Esophagus muscularis mucosa (tissue), 4 donors: ENCODE measurements around the gene GFY. TPM values are rescaled to one million over a fixed set of nuclear protein-coding genes. Genes with fewer than 3 reads are reported as not detected.

Experiments
- DNase-seq: peaks from one replicate; pipeline ENCODE4 v3.0.0-alpha.2; 2017; ENCODE audit errors: extremely low spot score
- H3K27ac ChIP-seq, 4 donors: fragments of 200-600 bp; sonication (generic); replicated peaks in 1 of 4; 1 replicate in 3 of 4; 2 replicates in 1 of 4; pipeline ENCODE4 v1.5.1; 2016 to 2019; ENCODE audit warnings: mild to moderate bottlenecking in 1 of 4
- H3K27me3 ChIP-seq, 4 donors: fragments of 200-600 bp; sonication (generic); one replicate each; pipeline versions ENCODE4 v1.5.1 to v1.6.0; 2016 to 2019
- H3K36me3 ChIP-seq, 4 donors: fragments of 200-600 bp; sonication (generic); one replicate each; pipeline ENCODE4 v1.5.1; 2016 to 2019
- H3K4me1 ChIP-seq, 4 donors: fragments of 200-600 bp; sonication (generic); one replicate each; pipeline ENCODE4 v1.5.1; 2016 to 2019
- H3K4me3 ChIP-seq, 4 donors: fragments of 200-600 bp; sonication (generic); 1 replicate in 2 of 4; 2 replicates in 2 of 4; pipeline ENCODE4 v1.5.1; 2016 to 2019; ENCODE audit warnings: mild to moderate bottlenecking in 4 of 4, moderate library complexity in 1 of 4
- H3K9me3 ChIP-seq, 4 donors: fragments of 200-600 bp; sonication (generic); 1 replicate in 3 of 4; 2 replicates in 1 of 4; pipeline ENCODE4 v1.5.1; 2016 to 2019
- EP300 ChIP-seq: sonication (generic); formaldehyde crosslinking; IDR thresholded peaks from one replicate; pipeline ENCODE4 v1.6.1; 2017; ENCODE audit warnings: antibody characterized with exemption
- POLR2A ChIP-seq: fragments of 450-650 bp; IDR thresholded peaks from one replicate; pipeline ENCODE4 v1.6.1; 2017; ENCODE audit warnings: antibody characterized with exemption, moderate library complexity, mild to moderate bottlenecking, low read depth
- POLR2AphosphoS5 ChIP-seq, 2 donors: sonication (generic); formaldehyde crosslinking; IDR thresholded peaks; one replicate each; pipeline ENCODE4 v1.6.1; 2017; ENCODE audit warnings: antibody characterized with exemption in 2 of 2
- WGBS: methylation state at CpG from one replicate; pipeline ENCODE4 v1.1.5; 2018; 5-methylcytosine and 5-hydroxymethylcytosine counted together
- intact Hi-C: fragments of 100-400 bp; cut with DNase I; formaldehyde crosslinking; loops from one replicate; pipeline ENCODE4 v1.15.1; 2023
- total RNA-seq, 4 donors: library from RNA; depleted of rRNA; stranded (reverse); fragments of >200 nt; gene quantifications; one replicate each; pipeline versions ENCODE4 v1.1.0 to v1.2.1, GENCODE V29; 2016
- TF ChIP-seq, protein P1 (sequence below), 3 experiments: fragments of 200-600 bp in 2 of 3; fragments of 450-650 bp in 1 of 3; sonication (generic) in 2 of 3; IDR thresholded peaks; one replicate each; pipeline ENCODE4 v1.5.1; 2017 to 2019; ENCODE audit warnings: antibody characterized with exemption in 3 of 3, mild to moderate bottlenecking in 2 of 3, moderate library complexity in 1 of 3

The GFY gene, protein sequence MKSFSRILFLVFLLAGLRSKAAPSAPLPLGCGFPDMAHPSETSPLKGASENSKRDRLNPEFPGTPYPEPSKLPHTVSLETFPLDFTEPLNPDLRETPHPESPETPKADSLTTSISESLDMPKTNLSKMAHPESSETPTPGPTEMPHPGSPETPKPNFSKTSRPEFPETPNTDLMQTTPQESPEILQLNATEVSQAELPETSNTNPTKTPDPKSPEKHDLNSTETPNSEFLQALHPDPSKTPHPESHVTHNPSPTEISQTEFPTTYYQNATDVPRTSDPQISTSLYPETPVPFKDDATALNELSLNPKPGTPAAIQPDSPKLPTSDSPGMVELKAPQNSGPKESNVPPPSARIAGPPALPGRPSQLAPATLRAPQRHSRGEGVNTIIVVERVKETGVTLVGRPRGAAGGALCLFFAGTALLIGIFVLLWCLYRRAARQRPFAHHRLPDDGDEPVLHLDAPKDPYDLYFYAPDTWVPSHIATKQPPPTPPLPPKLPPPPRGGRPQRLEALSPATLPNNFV
- not detected for total RNA-seq

GRCh38 chr19:49425178-49425577 is at the start of gene GFY:
Gene GFY (plus strand): TSS chr19:49425388. CDS start chr19:49426431, 1,043 bp downstream.
- WGBS, result 64% methylated on average over 7 of the region's 7 CpGs
- Histone ChIP-seq H3K4me3 (no peak within 1 kb of the TSS), H3K4me1 (peaks cover 32 to 54% (median 44%) of the 10 kb centered on the region in 4 donors), H3K36me3 (no peaks in the 10 kb centered on the region), H3K27me3 (peaks cover 10 to 99% (median 89%) of the 10 kb centered on the region in 4 donors), H3K27ac (no peak within 1 kb of the TSS), H3K9me3 (no peaks in the 10 kb centered on the region)
- intact Hi-C loops, result no loop called here
- no peak for TF ChIP-seq POLR2AphosphoS5 (IDR thresholded peaks at IDR 0.05)
- TF ChIP-seq, protein P1, sequence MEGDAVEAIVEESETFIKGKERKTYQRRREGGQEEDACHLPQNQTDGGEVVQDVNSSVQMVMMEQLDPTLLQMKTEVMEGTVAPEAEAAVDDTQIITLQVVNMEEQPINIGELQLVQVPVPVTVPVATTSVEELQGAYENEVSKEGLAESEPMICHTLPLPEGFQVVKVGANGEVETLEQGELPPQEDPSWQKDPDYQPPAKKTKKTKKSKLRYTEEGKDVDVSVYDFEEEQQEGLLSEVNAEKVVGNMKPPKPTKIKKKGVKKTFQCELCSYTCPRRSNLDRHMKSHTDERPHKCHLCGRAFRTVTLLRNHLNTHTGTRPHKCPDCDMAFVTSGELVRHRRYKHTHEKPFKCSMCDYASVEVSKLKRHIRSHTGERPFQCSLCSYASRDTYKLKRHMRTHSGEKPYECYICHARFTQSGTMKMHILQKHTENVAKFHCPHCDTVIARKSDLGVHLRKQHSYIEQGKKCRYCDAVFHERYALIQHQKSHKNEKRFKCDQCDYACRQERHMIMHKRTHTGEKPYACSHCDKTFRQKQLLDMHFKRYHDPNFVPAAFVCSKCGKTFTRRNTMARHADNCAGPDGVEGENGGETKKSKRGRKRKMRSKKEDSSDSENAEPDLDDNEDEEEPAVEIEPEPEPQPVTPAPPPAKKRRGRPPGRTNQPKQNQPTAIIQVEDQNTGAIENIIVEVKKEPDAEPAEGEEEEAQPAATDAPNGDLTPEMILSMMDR (IDR thresholded peaks at IDR 0.05), result no peak
- no peak for TF ChIP-seq EP300
- no peak for TF ChIP-seq POLR2A
- no peak for DNase-seq

DNA sequence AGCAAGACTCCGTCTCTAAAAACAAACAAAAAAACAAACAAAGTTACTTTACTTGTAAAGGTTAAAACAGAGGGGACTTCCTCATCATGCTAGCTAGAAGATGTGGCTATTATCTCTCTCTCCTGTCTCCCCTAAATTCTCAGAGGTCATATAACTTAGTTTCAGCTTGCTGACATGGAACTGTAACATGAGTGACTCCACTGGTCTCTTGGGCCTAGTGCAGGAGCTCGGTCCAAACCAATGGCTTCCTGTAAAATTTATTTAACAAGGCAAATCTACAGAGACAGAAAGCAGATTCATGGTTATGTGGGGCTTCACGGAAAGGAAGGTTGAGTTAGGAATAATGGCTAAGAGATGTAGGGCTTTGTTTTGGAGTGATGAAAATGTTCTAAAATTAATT is 46.7 kb upstream of the GFY start:
- WGBS, result 81% methylated on average over 3 of the region's 3 CpGs
- H3K27me3 ChIP-seq, result peaks cover 0 to 13% (median 0%) of the 10 kb centered on the region in 4 donors
- no peak overlapping the region for H3K27ac ChIP-seq
- H3K9me3 ChIP-seq, result peaks cover 0 to 18% (median 14%) of the 10 kb centered on the region in 4 donors
- H3K36me3 ChIP-seq, result no peaks in the 10 kb centered on the region
- H3K4me1 ChIP-seq, result no peaks in the 10 kb centered on the region
- intact Hi-C loops, result no loop called here
- no peak overlapping the region for H3K4me3 ChIP-seq
- no peak for TF ChIP-seq POLR2AphosphoS5 (IDR thresholded peaks at IDR 0.05)
- no peak for TF ChIP-seq POLR2A
- TF ChIP-seq, protein P1 (IDR thresholded peaks at IDR 0.05), result no peak
- TF ChIP-seq EP300, result no peak
- no peak for DNase-seq

DNA sequence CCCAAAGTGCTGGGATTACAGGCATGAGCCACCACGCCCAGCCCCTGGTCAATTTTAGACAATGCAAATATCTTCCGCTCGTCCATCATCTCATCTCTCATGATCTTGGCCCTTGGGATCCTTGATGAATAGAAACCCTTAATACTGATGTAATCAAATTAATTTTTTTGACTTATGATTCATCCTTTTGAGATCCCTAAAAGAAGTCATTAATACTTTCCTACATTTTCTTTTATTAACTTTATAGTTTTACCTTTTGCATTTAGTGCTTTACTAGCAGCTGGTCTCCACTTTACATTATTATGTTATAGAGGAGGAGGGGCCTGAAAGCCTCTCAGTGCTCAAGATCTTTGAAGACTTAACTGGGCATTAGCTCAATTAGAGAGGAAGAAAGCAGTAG is 44.8 kb upstream of the GFY start:
- 95% methylated on average over 3 of the region's 3 CpGs for WGBS
- Histone ChIP-seq H3K36me3 (no peaks in the 10 kb centered on the region), H3K4me1 (no peaks in the 10 kb centered on the region), H3K27me3 (peaks cover 0 to 13% (median 0%) of the 10 kb centered on the region in 4 donors), H3K4me3 (no peak overlapping the region), H3K9me3 (peaks cover 0 to 18% (median 14%) of the 10 kb centered on the region in 4 donors), H3K27ac (no peak overlapping the region)
- no peak for DNase-seq
- intact Hi-C loops, result no loop called here
- TF ChIP-seq POLR2A (no peak), EP300 (no peak)
- TF ChIP-seq, protein P1 (IDR thresholded peaks at IDR 0.05), result no peak

- H3K4me3 ChIP-seq, result no peak overlapping the region
- WGBS, result 88% methylated on average over 5 of the region's 5 CpGs
- H3K27ac ChIP-seq, result no peak overlapping the region
- peaks cover 0 to 18% (median 14%) of the 10 kb centered on the region in 4 donors for H3K9me3 ChIP-seq
- H3K4me1 ChIP-seq, result peaks cover 0 to 2% (median under 1%) of the 10 kb centered on the region in 4 donors
- H3K27me3 ChIP-seq, result peaks cover 0 to 12% (median 0%) of the 10 kb centered on the region in 4 donors
- intact Hi-C loops, result no loop called here
- no peak for DNase-seq
- H3K36me3 ChIP-seq, result no peaks in the 10 kb centered on the region
- no peak for TF ChIP-seq EP300
- TF ChIP-seq POLR2A, result no peak
- TF ChIP-seq POLR2AphosphoS5 (IDR thresholded peaks at IDR 0.05), result no peak
- TF ChIP-seq, protein P1 (IDR thresholded peaks at IDR 0.05), result no peak
These were observed 42.5 kb upstream of the GFY start for GRCh38 chr19:49382639-49383038.
